ENCODE measurements around the gene ERICH2. TPM values are rescaled to one million over a fixed set of nuclear protein-coding genes. Genes with fewer than 3 reads are reported as not detected.

ERICH2 gene
- polyA plus RNA-seq, 1 experiment: not detected

DNA sequence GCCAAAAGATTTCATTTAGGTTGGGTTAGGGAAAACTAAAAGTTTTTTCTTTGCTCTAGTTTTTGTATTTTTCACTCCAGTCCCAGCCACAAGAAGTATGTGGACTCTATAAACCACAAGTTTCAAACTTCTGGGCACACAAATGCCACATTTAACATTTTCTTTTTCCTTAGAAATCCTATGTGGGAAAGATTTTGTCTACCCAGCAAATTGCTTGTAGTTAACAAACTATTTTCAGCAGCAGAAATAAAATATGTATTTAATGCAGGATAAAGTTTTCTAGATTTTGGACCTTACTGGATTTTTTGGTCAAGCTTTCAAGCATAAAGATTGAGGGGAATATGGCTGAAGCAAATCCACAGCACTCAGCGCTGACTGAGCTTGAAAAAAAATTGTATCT, 9.1 kb downstream of the ERICH2 start:
- no peak overlapping the region for H3K4me3 ChIP-seq (ENCODE audit: low read depth, low read length)
- no peak for DNase-seq (ENCODE audit: low read depth)
- POLR2A ChIA-PET: no interaction called here
- no peaks in the 10 kb centered on the region for H3K27me3 ChIP-seq (ENCODE audit: control insufficient read depth, insufficient read depth, low read length)
- CTCF ChIA-PET: no interaction called here
- H3K36me3 ChIP-seq (ENCODE audit: control insufficient read depth, insufficient read depth, low read length): no peaks in the 10 kb centered on the region
- TF ChIP-seq, protein P1, sequence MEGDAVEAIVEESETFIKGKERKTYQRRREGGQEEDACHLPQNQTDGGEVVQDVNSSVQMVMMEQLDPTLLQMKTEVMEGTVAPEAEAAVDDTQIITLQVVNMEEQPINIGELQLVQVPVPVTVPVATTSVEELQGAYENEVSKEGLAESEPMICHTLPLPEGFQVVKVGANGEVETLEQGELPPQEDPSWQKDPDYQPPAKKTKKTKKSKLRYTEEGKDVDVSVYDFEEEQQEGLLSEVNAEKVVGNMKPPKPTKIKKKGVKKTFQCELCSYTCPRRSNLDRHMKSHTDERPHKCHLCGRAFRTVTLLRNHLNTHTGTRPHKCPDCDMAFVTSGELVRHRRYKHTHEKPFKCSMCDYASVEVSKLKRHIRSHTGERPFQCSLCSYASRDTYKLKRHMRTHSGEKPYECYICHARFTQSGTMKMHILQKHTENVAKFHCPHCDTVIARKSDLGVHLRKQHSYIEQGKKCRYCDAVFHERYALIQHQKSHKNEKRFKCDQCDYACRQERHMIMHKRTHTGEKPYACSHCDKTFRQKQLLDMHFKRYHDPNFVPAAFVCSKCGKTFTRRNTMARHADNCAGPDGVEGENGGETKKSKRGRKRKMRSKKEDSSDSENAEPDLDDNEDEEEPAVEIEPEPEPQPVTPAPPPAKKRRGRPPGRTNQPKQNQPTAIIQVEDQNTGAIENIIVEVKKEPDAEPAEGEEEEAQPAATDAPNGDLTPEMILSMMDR (IDR thresholded peaks at IDR 0.05; ENCODE audit: insufficient read depth, low read depth, low read length): no peak

DNA sequence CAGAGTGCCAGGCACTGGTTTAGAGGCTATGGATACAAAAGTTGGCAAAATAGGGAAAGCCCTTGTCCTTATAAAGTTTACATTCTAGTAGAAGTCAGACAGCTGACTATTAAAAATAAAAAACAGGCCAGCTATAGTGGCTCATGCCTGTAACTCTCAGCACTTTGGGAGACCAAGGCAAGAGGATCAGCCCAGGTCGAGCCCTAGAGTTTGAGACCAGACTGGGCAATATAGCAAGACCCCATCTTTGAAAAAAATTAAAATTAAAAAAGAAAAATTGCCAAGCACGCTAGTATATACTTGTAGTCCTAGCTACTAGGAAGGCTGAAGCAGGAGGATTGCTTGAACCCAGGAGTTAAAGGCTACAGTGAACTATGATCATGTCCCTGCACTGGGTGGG, 12.5 kb downstream of the ERICH2 start:
- POLR2A ChIA-PET: no interaction called here
- DNase-seq (ENCODE audit: low read depth): no peak
- TF ChIP-seq, protein P1 (IDR thresholded peaks at IDR 0.05; ENCODE audit: insufficient read depth, low read depth, low read length): no peak
- CTCF ChIA-PET: interaction anchor here (1.4 to 2.1 kb wide), 3 partner anchors 10 to 31 kb away, joined by 3 to 6 read pairs (median 3); no protein-coding TSS in a partner anchor
- H3K27me3 ChIP-seq (ENCODE audit: control insufficient read depth, insufficient read depth, low read length): no peaks in the 10 kb centered on the region
- no peak overlapping the region for H3K4me3 ChIP-seq (ENCODE audit: low read depth, low read length)
- no peaks in the 10 kb centered on the region for H3K36me3 ChIP-seq (ENCODE audit: control insufficient read depth, insufficient read depth, low read length)

DNA sequence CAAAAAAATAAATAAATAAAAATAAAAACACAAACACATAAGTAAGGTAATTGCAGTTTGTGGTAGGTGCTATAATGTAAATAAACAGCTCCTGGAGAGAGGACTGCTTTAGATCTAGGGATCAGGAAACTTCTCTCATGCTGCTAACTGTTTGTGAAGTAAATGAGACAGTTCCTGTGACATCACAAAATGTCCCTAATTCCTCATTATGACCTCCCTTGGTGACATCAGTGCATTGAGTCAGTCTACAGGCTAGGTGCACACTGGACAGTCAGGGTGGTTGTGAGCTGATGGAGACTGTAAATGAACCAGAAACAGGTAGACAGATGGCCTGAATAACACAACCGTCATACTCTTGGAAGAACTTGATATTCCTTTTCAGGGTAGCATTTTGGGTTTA, 13.4 kb downstream of the ERICH2 start:
- Histone ChIP-seq H3K36me3 (ENCODE audit: control insufficient read depth, insufficient read depth, low read length) (no peaks in the 10 kb centered on the region), H3K4me3 (ENCODE audit: low read depth, low read length) (no peak overlapping the region), H3K27me3 (ENCODE audit: control insufficient read depth, insufficient read depth, low read length) (no peaks in the 10 kb centered on the region)
- ChIA-PET POLR2A (no interaction called here), CTCF (interaction anchor here (1.5 to 2.1 kb wide), 2 partner anchors 11 to 29 kb away, joined by 3 to 6 read pairs; no protein-coding TSS in a partner anchor)
- no peak for DNase-seq (ENCODE audit: low read depth)
- TF ChIP-seq, protein P1 (IDR thresholded peaks at IDR 0.05; ENCODE audit: insufficient read depth, low read depth, low read length): no peak

DNA sequence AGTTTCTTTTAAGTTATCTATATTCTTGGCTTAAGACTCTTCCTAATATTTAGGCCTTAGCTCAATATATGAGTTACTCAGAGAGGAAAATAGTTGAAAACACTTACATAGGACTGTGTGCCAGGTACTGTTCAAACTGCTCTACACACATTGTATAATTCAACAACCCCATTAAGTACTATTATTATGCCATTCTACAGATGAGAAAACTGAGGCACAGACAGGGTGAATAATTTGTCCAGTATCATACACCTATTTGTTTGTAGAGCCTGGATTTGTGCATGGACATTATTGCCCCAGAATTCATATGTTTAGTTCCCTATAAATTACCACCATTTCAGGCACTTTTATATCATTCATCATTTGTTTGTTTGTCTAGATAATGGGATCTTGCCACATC, 28.8 kb downstream of the ERICH2 start:
- TF ChIP-seq, protein P1 (IDR thresholded peaks at IDR 0.05; ENCODE audit: insufficient read depth, low read depth, low read length): no peak
- H3K36me3 ChIP-seq (ENCODE audit: control insufficient read depth, insufficient read depth, low read length): no peaks in the 10 kb centered on the region
- H3K27me3 ChIP-seq (ENCODE audit: control insufficient read depth, insufficient read depth, low read length): no peaks in the 10 kb centered on the region; the same call in 1 of the 2 replicates
- CTCF ChIA-PET: interaction anchor here (1.0 kb wide), 1 partner anchor 414 kb away, joined by 3 read pairs; no protein-coding TSS in a partner anchor
- H3K4me3 ChIP-seq (ENCODE audit: low read depth, low read length): no peak overlapping the region
- POLR2A ChIA-PET: no interaction called here
- DNase-seq (ENCODE audit: low read depth): no peak

DNA sequence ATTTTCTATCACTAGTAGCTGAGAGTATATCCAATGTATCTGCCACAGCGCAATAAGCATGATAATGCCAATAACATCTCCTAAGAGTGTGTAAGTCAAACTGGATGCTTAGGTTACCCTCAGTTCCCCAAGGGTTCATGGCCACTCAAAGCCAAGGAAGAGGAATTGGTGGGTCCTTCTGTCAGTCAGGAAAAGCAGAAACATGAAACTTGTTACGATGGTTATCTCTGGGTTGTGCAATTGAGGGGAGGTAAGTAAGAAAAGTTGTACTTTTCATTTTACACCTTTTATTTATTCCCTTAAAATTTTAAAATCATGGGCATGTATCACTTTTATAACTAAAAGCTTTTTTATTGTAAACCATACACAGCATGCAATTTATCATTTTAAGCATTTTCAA, 36.4 kb downstream of the ERICH2 start:
- ChIA-PET POLR2A (no interaction called here), CTCF (interaction anchor here (2.2 kb wide), 1 partner anchor 397 kb away, joined by 9 read pairs; no protein-coding TSS in a partner anchor)
- TF ChIP-seq, protein P1 (IDR thresholded peaks at IDR 0.05; ENCODE audit: insufficient read depth, low read depth, low read length): no peak
- H3K27me3 ChIP-seq (ENCODE audit: control insufficient read depth, insufficient read depth, low read length): no peaks in the 10 kb centered on the region; the same call in 1 of the 2 replicates
- H3K4me3 ChIP-seq (ENCODE audit: low read depth, low read length): no peak overlapping the region
- H3K36me3 ChIP-seq (ENCODE audit: control insufficient read depth, insufficient read depth, low read length): no peaks in the 10 kb centered on the region
- DNase-seq (ENCODE audit: low read depth): no peak

All from BJ (cell line).